Measurements from ENCODE around the gene PIGP.
A peak's percentile ranks its signal among the peaks of the same experiment; 100 is the strongest.
"Not testable (repeated sequence)": the region's sequence is repeated elsewhere in the genome, so short reads cannot be mapped to it uniquely, and the experiment has no call there.

The PIGP gene

DNA sequence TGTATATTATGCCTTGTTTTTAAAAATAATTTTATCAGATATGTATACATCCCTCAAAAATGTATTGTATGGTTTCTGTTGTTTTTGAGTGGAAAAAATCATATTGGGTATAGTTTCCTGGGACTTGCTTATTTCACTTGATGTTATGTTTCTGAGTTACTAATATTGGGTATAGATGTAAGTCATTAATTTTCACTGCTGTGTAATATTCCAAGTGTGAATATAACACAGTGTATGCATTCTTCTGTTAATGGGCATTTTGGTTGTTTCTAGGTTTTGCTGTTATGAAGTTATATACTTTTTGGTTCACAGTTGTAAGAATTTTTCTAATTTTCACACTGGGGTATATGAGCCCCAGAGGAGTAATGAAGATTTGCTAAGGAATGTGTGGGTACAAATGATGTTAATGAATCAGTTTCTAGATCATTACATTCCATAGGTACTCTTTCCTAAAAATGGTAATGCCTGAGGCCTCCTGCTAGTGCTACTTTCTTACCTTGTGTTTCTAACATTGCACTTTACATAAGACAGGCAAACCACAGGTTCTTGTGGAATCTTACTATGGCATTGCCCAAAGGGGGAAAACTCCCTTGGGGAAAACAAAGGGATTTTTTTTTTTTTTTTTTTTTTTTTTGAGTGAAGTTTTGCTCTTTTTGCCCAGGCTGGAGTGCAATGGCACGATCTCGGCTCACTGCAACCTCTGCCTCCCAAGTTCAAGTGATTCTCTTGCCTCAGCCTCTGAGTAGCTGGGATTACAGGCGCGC, 3.4 kb upstream of the PIGP start:
- DNase-seq (ENCODE audit: low read depth in 4 of 4, low spot score in 1 of 4), result no peak

DNA sequence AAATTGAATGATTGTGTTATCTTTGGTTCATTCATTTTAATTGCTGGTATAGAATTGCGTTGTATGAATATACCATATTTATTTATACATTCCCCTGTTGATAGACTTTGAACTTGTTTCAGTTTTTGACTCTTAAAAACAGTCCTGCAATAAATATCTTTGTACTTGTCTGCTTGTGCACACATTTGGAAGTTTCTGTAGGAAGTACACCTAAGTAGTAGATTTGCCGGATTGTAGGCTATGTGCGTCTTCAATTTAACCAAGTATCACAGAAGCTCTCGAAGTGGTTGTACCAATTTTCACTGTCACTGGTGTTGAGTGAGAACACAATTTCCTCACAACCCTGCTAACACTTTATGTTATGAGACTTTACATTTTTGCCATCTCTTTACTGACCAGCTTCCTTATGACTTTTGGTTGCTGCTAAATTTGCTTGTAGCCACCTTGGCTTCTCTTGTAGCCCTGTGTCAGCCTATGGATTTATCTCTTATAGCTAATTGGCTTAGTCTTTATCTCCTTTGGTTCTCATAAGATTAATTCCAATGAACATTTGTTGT, 2.4 kb upstream of the PIGP start:
- DNase-seq (ENCODE audit: low read depth in 4 of 4, low spot score in 1 of 4), result no peak

DNA sequence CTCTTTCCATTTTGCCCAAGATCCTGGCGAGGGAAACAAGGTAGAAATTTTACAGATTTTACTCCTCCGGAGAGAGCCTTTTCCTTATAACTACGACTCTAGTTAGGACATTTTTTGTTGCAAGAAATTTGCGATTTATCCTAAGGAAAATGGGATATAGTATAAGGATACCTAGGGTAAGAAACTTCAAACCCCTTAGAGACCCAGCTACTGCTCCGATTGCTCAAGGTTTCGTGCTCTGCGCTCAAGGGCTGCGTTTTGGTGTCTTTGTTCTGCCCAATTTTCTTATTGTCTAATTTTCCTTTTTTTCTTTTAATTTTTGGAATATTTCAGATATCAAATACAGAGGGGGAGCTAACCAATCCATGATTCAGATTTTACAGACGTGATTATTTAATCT, 1.7 kb upstream of the PIGP start:
- no peak for DNase-seq (ENCODE audit: low read depth in 4 of 4, low spot score in 1 of 4)

DNA sequence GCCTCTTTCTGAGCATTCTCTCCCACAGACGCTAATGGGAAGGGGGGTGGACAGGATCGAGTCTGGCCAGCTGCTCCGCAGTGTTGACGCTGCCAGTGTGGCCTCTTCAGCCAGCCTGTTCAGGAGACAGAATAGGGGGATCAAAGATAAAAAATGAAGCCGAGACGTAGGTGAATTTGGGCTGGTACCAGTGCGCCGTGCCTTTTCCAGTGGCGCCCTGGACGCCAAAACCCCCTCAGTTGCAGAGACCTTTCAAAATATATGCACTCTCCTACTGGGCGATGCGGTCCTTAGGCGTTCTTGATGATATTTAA, 1.3 kb upstream of the PIGP start:
- no peak for DNase-seq (ENCODE audit: low read depth in 4 of 4, low spot score in 1 of 4)

DNA sequence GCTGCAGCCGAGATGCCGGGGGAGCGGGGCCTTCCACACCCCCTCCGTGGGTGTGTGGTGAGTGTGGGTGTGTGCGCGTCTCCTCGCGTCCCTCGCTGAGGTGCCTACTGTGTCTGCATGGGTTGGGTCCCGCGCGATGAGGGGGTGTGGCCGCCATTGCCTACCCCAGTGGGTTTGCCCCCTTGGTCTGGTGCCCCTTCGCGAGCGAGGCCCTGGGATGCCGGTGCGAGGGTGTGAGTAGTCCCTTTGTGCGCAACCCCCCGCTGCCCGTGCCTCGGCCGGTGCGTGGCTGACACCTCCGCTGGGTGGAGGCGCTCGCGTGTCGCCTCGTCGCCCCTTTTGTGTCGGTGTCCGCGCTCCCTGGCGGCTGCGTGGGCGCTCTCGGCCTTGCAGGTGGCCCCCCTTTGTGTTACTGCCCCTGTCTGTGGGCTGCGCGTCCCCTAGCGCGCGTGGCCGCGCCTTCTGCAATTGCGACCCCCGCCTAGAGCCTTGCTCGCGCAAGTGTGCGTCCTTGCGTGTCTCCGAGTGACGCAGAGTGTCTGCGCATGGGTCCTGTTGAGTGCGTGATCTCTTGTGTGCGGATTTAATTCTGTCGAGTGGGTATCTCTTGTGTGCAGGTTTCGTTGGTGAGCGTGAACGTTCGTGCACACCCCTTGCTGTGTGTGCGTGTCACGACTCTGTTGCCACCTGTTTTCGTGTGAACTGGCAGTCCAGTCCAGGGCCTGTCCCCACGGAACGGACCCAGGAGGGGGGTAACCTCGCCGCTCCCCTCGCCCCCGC, 736 bp upstream of the PIGP start:
- DNase-seq (ENCODE audit: low read depth in 4 of 4, low spot score in 1 of 4), result peak; percentile 17 to 37 (median 30)

DNA sequence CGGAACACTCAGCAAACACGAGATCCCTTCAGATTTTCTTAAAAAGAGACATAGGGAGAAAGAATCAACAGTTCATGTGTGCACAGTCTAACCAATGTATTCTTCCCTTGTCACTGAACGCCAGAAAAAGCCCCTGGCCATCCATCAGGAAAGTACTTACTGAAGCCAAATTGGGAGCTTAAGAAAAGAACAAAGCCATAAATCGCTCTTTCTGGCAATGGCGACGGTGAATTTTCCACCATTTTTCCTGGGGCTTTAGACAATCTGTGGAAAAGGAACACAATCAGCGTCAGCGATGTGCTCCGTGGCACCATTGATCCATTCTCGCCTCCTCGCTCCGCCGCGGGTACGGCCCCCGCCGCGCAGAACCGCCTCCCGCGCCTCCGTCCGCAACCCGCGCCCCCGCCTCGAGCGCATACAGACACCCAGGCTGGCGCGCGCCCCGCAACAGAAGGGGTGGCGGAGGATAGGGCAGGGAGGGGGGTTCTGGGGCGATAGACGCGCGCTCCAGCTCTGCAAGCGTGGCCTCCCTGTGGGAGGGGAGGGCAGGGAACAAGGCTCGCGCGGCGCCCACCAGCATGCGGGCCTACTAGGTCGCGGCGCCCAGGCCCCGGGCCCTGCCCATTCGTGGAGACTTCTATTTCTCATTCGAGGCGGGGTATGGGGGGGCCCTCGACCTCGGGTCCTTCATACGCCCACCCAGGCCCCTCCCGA, 440 bp downstream of the PIGP start:
- DNase-seq (ENCODE audit: low read depth in 4 of 4, low spot score in 1 of 4), result peak in 2 of 4 experiments; percentile 48 to 56

DNA sequence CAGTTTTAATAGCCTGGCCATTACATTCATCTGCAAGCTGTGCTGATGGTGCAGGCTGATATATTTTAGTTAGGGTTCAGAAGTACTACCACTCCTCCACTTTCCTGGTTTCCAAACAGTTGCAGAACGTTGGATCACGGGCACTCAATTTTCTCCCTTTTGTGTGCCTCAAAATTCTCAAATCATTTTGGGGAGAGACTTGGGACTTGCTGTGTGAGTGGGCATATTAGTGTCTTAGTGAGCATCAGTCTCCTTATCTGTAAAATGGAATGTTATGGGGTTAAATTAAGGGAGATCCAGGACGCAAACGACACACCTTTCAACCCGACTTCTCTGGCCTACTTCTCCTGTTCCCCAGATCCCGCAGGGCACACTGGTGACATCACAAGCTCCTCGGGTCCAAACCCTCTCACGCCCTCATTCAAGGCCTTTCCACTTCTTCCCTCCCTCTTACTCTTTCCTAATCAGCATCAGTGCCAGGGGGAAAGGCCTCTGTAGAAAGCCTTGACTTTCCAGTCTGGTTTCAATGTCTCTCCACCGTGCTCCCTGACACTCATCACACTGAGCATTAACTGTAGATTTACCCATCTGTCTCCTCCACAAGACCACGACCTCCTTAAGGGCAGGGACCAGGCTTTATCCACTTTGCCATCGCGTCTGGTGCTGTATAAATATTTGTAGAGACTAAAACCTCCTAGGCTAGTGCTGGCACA, 1.2 kb downstream of the PIGP start:
- DNase-seq (ENCODE audit: low read depth in 4 of 4, low spot score in 1 of 4), result no peak

DNA sequence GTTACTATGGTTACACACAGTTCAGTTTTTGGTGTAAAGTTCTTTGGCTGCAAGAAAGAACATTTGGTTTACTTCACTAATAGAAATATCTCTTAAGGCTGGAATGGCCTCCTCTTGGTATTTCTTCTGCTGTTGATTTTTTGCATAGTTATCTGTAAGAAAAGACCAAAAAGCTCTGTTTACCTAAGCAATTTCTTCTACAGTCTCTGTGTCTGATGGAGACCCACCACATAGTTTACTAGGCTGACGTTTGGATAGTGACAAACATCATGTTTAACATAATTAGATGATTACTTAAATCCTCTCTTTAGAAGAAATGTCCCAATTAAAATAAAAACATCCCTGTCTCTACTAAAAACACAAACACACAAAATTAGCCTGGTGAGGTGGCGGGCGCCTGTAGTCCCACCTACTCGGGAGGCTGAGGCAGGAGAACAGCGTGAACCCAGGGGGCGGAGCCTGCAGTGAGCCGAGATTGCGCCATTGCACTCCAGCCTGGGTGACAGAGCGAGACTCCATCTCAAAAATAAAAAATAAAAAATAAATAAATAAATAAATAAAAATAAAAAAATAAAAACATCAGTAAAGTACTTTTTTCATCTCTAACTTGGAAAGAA, 7.2 kb downstream of the PIGP start:
- no peak for DNase-seq (ENCODE audit: low read depth in 4 of 4, low spot score in 1 of 4)

DNA sequence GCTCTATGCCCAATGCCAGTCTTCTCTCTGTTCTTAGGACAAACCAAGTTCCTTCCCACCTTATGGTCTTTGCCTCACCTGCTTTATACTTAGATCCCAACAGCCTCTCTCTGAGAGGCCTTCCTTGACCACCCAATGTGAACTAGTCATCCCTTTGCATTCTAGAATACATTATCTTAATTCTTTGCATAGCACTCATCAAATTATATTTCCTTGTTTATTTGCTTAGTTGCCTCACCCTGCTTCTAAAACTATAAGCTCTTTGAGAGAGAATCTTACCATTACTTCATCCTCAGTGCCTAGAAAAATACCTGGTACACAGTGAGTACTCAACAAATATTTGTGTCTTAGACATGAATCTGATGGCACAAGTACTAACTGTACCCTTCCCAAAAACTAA, 8.0 kb downstream of the PIGP start:
- DNase-seq (ENCODE audit: low read depth in 4 of 4, low spot score in 1 of 4), result no peak

DNA sequence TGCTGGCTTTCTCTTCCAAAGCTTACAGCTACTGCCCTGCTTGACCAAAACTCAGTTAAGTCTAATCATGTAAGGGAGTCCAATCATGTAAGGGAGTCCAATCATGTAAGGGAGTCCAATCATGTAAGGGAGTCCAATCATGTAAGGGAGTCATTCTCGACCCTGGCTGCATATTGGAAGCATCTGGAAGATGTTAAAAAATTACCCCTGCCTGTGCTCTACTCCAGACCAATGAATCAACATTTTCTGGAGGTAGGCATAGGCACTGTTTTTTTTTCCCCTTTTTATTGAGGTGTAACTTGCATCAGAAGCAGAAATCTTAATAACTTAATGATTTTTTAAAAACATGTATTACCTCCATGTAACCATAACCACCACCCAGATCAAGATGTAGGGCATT, 9.4 kb downstream of the PIGP start:
- no peak for DNase-seq (ENCODE audit: low read depth in 4 of 4, low spot score in 1 of 4)

DNA sequence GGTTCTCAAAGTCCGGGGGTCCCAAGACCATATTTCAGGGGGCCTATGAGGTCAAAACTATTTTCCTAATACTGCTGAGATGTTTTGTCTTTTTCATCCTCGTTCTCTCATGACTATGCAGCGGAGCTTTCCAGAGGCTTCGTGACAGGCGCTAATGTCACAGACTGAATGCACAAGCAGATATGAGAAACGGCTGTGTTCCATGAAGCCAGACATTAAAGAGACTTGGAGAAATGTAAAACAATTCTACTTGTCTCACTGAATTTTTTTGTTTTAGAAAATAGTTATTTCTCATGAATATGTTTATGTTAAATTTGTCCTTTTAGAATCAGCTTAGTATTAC, 10.3 kb downstream of the PIGP start:
- no peak for DNase-seq (ENCODE audit: low read depth in 4 of 4, low spot score in 1 of 4)

DNA sequence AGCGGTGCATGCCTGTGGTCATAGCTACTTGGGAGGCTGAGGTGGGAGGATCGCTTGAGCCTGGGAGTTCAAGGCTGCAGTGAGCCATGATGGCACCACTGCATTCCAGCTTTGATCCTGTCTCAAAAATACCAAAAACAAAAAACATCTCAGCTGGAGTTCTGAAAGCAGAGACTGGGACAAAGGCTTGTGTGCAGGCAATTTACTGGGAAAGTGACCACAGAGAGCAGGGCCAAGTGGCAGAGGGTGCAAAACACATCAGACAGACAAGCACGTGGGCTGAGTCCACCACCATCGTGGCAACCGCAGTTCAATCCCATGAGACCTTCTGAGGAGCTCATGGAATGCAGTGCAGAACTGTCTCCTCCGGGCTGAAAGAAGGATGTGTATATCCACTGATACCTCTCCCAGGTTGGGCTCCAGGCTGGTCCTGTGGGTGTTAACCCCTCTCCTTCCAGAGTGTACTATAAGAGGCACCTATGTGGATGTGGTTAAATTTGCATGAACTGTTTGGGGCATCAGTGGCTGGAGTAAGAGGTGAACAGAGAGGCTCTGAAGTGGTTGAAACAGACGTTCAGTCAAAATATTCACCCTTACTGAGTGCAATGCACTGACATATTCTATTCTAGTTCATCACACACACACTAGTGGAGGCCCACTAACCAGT, 10.8 kb downstream of the PIGP start:
- DNase-seq (ENCODE audit: low read depth in 4 of 4, low spot score in 1 of 4), result no peak

DNA sequence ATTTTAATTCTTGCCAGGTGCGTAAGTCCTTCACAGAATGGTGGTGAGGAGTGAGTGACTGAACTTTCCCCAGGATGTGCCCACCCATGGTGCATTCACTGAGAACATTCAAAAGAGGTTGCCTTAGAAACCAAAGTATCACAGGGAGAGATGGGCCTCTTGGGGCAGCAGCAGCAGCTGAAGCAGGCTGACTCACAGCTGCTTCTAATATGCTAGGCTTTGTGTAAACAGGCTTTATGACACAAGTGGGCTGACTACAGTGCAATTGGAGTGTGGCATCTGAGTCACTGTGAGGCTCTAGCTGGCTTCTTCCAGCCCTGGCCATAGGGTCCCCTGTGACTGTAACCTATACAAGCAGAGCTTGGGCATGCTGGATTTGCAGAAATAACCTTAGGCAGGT, 12.6 kb downstream of the PIGP start:
- DNase-seq (ENCODE audit: low read depth in 4 of 4, low spot score in 1 of 4), result no peak

DNA sequence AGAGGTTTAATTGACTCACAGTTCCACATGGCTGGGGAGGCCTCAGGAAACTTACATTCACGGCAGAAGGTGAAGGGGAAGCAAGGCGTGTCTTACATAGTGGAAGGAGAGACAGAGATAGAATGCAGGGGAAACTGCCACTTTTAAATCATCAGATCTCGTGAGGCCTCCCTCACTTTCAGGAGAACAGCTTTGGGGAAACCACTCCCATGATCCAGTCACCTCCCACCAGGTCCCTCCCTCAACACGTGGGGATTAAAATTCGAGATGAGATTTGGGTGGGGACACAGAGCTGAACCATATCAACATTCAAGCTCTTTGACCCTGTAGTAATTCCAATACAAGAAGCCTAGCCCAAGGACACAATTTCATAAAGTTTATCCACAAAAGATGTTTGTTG, 13.7 kb downstream of the PIGP start:
- DNase-seq (ENCODE audit: low read depth in 4 of 4, low spot score in 1 of 4), result no peak

DNA sequence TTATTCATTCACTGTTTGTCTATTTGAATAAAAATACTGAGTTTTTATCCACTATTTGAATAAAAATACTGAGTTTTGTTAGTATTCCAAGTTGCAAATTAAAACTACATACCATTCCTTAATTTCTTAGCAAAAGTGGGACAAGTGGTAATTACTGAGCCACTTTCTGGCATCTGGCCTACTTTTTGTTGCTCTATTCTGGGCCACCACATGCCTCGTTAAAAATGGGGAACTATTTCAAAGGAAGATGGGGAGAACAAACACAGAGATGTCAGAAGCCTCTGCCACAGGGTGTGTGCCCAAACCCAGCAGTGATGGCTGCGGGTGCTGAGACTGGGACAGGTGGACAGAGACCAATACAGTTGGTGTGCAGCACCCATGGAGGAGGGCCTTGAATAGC, 14.6 kb downstream of the PIGP start:
- DNase-seq (ENCODE audit: low read depth in 4 of 4, low spot score in 1 of 4), result no peak

DNA sequence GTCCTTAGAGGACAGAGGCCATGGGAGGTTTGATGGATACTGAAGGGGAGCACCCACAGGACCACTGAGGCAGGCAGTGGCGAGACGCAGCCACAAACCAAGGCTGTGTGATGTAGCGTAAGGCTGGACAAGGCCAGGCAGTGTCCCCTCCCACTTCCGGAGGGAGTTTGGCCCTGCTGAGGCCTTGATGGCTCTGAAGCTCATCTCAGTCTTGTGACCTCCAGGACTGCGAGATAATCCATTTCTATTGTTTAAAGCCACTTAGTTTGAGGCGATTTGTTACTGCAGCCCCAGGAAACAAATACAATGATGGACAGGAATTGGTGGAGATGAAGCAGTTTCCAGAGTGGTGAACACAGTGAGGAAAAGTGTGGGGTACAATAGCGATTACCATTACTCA, 15.3 kb downstream of the PIGP start:
- no peak for DNase-seq (ENCODE audit: low read depth in 4 of 4, low spot score in 1 of 4)

DNA sequence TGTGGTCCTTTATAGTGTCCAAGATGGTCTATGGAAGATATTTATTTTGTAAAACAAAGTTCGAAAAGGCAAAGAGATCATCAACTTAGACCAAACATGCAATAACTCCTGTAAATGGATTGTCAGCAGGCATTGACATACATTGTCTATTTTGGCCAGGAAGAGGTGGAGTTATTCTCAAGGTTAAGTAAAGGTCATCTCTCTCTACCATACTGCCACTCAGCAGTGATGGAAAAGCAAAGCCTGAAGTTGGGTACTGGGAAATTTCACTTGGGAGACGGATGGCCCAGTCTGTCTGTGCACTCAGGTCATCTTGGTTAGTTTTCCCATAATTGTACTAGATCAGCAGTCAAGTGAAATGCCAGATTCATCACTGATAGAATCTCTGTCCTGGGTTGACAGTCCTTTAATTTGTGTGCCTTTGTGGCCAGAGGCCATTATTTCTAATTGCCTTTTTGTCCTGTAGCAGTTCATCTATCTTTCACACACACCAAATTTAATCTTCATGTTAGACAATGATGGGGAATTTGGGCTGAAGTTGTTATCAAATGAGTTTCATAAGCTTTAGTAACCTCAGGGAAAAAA, 17.5 kb downstream of the PIGP start:
- no peak for DNase-seq (ENCODE audit: low read depth in 4 of 4, low spot score in 1 of 4)

DNA sequence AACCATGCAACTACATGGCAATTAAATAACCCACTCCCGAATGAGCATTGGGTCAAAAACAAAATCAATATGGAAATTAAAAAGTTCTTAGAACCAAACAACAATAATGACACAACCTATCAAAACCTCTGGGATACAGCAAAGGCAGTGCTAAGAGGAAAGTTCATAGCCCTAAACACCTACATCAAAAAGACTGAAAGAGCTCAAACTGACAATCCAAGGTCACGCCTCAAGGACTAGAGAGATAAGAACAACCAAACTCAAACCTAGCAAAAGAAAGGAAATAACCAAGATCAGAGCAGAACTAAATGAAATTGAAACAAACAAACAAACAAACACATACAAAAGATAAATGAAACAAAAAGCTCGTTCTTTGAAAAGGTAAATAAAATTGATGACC, 23.1 kb downstream of the PIGP start:
- not testable (repeated sequence) for DNase-seq (ENCODE audit: low read depth in 4 of 4, low spot score in 1 of 4)

DNA sequence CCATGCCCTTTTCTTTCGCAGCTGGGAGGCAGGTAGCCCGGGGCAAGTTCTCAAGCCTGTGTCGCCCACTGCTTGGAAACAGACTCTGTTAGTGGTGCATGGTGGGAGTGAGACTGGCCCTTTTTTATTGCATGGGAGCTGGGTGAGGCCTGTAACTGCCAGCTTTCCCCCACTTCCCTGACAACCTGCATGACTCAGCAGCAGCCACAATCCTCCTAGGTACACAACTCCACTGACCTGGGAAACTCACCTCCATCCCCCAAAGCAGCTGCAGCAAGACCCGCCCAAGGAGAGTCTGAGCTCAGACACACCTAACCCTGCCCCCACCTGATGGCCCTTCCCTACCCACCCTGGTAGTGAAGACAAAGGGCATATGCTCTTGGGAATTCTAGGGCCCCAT, 25.8 kb downstream of the PIGP start:
- DNase-seq (ENCODE audit: low read depth in 4 of 4, low spot score in 1 of 4), result no peak

DNA sequence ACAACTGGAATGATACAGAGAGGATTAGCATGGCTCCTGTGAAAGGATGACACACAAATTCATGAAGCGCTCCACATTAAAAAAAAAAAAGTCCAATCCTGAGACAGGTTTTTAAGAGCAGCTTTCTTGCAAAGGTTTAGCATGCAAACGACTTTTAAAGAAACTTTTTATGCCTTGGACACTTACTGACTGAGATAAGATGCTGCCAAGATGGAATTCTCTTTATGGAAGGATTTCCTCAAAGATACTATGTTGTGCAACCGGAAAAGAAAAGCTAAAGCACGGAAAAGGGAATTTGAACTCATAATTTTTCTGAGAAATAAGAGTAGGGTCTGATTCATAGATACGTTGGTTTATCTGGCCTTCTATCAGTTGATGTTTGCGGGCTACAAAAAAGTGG, 27.3 kb downstream of the PIGP start:
- DNase-seq (ENCODE audit: low read depth in 4 of 4, low spot score in 1 of 4), result no peak
